KMS-11 (cell line): ENCODE data around the gene ELMO1.

Experiments
- H2AFZ ChIP-seq: fragments of 200-600 bp; sonication (generic); 2 replicates; pipeline ENCODE4 v1.6.1; 2016; ENCODE audit warnings: antibody characterized with exemption, mixed run types, low read depth
- H3K27ac ChIP-seq: fragments of 200-600 bp; sonication (generic); 2 replicates; pipeline ENCODE4 v1.6.1; 2016; ENCODE audit warnings: mild to moderate bottlenecking, mixed run types
- H3K27me3 ChIP-seq: fragments of 200-600 bp; sonication (generic); 2 replicates; pipeline ENCODE4 v1.6.1; 2017; ENCODE audit warnings: mild to moderate bottlenecking, low read depth, mixed run types, moderate library complexity; ENCODE audit not compliant: insufficient read depth
- H3K36me3 ChIP-seq: fragments of 200-600 bp; sonication (generic); 2 replicates; pipeline ENCODE4 v1.6.1; 2017; ENCODE audit warnings: mild to moderate bottlenecking, mixed run types; ENCODE audit not compliant: insufficient read depth
- H3K4me1 ChIP-seq: fragments of 200-600 bp; sonication (generic); 2 replicates; pipeline ENCODE4 v1.6.1; 2016; ENCODE audit warnings: mild to moderate bottlenecking, low read depth, mixed run types; ENCODE audit not compliant: poor library complexity, severe bottlenecking
- H3K4me2 ChIP-seq: fragments of 200-600 bp; sonication (generic); 2 replicates; pipeline ENCODE4 v1.7.0; 2016; ENCODE audit warnings: mild to moderate bottlenecking, mixed run types
- H3K4me3 ChIP-seq: fragments of 200-600 bp; sonication (generic); IDR thresholded peaks from 2 replicates; pipeline ENCODE4 v1.6.1; 2017; ENCODE audit warnings: low read depth, low read length, mixed read lengths; ENCODE audit not compliant: insufficient read depth
- H3K79me2 ChIP-seq: fragments of 200-600 bp; sonication (generic); 2 replicates; pipeline ENCODE4 v1.6.1; 2016; ENCODE audit warnings: low read depth, mixed run types; ENCODE audit not compliant: insufficient read depth
- H3K9ac ChIP-seq: fragments of 200-600 bp; sonication (generic); 2 replicates; pipeline ENCODE4 v1.6.1; 2016; ENCODE audit warnings: mild to moderate bottlenecking, mixed run types
- H4K20me1 ChIP-seq: fragments of 200-600 bp; sonication (generic); 2 replicates; pipeline ENCODE4 v1.6.1; 2016; ENCODE audit warnings: mild to moderate bottlenecking, mixed run types; ENCODE audit not compliant: insufficient read depth
- CTCF ChIP-seq: fragments of 200-600 bp; sonication (generic); conservative IDR thresholded peaks from 2 replicates; pipeline ENCODE4 v1.6.1; 2017; ENCODE audit warnings: low read depth, mild to moderate bottlenecking, antibody characterized with exemption, low read length, moderate library complexity, mixed read lengths

Gene ELMO1

DNA sequence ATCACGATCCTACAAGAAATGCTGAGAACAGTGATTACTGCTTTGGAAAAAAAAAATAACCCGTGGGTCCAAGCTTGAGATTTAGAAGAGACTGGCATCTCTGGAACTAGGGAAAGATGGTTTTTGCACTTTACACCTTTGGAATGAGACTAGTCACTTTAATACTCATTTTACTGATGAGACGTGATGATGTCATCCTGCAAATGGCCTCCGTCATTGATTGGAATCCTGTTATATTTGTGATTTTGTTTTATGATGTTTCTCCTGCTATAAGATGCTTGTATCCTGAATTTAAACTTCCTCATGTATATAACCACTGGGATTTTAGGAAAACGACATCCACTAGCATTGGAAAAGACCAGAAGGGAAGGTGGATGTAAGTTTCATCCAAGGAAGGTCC lies 363.1 kb downstream of the ELMO1 start:
- no peak overlapping the region for H3K27ac ChIP-seq
- no peak overlapping the region for H3K4me2 ChIP-seq
- no peak overlapping the region for H3K9ac ChIP-seq
- no peaks in the 10 kb centered on the region for H3K36me3 ChIP-seq
- no peak for TF ChIP-seq CTCF
- H4K20me1 ChIP-seq: no peaks in the 10 kb centered on the region
- H2AFZ ChIP-seq: no peak overlapping the region
- H3K79me2 ChIP-seq: no peaks in the 10 kb centered on the region; the same call in 1 of the 2 replicates
- no peaks in the 10 kb centered on the region for H3K27me3 ChIP-seq
- no peaks in the 10 kb centered on the region for H3K4me1 ChIP-seq
- H3K4me3 ChIP-seq: no peak overlapping the region

DNA sequence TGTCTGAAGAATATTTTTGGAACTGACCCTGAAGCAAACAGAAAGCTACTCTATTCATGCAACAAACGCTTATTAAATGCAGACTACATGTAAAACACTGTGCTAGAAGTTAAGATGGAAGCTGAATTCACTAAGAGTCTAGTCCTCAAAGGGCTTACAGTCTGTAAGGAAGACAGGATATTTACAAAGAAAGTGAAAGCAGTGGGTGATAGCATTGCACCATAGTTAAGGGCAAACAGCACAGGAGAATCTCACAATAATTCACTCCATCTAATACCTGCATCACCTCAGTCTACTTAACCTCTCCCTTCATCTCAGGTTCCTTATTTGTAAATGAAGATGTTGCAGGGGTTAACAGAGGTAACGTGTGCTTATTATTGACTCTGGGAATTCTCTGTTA lies 364.4 kb downstream of the ELMO1 start:
- H3K36me3 ChIP-seq: no peaks in the 10 kb centered on the region
- H3K4me2 ChIP-seq: no peak overlapping the region
- no peak overlapping the region for H3K4me3 ChIP-seq
- H3K27me3 ChIP-seq: no peaks in the 10 kb centered on the region
- H2AFZ ChIP-seq: no peak overlapping the region
- no peaks in the 10 kb centered on the region for H4K20me1 ChIP-seq
- H3K79me2 ChIP-seq: no peaks in the 10 kb centered on the region; the same call in 1 of the 2 replicates
- H3K9ac ChIP-seq: no peak overlapping the region
- TF ChIP-seq CTCF: no peak
- no peak overlapping the region for H3K27ac ChIP-seq
- no peaks in the 10 kb centered on the region for H3K4me1 ChIP-seq

- Histone ChIP-seq H3K27ac (no peak overlapping the region), H3K9ac (no peak overlapping the region), H4K20me1 (no peaks in the 10 kb centered on the region), H2AFZ (no peak overlapping the region), H3K4me2 (no peak overlapping the region), H3K36me3 (no peaks in the 10 kb centered on the region), H3K27me3 (no peaks in the 10 kb centered on the region), H3K4me1 (no peaks in the 10 kb centered on the region), H3K4me3 (no peak overlapping the region), H3K79me2 (no peaks in the 10 kb centered on the region; the same call in 1 of the 2 replicates)
- no peak for TF ChIP-seq CTCF
Measured at GRCh38 chr7:37083311-37084096, 365.2 kb downstream of the ELMO1 start.

GRCh38 chr7:37081436-37081835 lies 367.2 kb downstream of the ELMO1 start:
- no peak for TF ChIP-seq CTCF
- H3K27ac ChIP-seq: no peak overlapping the region
- H3K79me2 ChIP-seq: no peaks in the 10 kb centered on the region; the same call in 1 of the 2 replicates
- no peaks in the 10 kb centered on the region for H3K36me3 ChIP-seq
- no peaks in the 10 kb centered on the region for H3K27me3 ChIP-seq
- H3K4me3 ChIP-seq: no peak overlapping the region
- no peak overlapping the region for H2AFZ ChIP-seq
- H4K20me1 ChIP-seq: no peaks in the 10 kb centered on the region; the same call in 1 of the 2 replicates
- H3K4me2 ChIP-seq: no peak overlapping the region
- no peaks in the 10 kb centered on the region for H3K4me1 ChIP-seq
- no peak overlapping the region for H3K9ac ChIP-seq
